HG03159 (cell line): ENCODE results near the gene ZKSCAN7.
A peak's percentile ranks its signal among the peaks of the same experiment; 100 is the strongest.
"Not testable (repeated sequence)": the region's sequence is repeated elsewhere in the genome, so short reads cannot be mapped to it uniquely, and the experiment has no call there.

Experiments used
- ATAC-seq: cut with Tn5 transposase; IDR thresholded peaks from one replicate; pipeline ENCODE4 v1.9.1; 2021; ENCODE audit warnings: mild to moderate bottlenecking, moderate library complexity; ENCODE audit not compliant: unreplicated experiment

Gene ZKSCAN7

DNA sequence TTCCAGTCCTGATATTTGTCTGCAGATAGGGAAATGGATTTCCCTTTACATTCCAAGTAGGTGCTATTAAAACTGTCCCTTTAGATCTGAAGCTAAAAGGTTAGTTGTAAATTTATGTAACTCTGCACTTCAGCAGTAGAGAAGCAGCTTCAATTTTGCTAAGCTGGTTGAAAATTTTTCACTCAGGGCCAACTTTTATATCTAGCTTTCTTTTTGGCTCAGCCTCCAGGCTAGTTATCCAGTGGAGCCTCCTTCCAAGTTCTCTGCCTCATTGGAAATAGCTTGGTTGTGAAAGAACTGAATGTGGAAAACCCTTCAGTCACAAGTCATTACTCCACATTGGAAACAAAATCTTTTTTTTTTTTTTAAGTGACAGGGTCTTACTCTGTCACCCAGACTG, 21.6 kb downstream of the ZKSCAN7 start:
- ATAC-seq, result no peak

- not testable (repeated sequence) for ATAC-seq
Measured at GRCh38 chr3:44577354-44577952, 22.5 kb downstream of the ZKSCAN7 start.

- ATAC-seq, result not testable (repeated sequence)
Measured at GRCh38 chr3:44578316-44578715, 23.3 kb downstream of the ZKSCAN7 start.

DNA sequence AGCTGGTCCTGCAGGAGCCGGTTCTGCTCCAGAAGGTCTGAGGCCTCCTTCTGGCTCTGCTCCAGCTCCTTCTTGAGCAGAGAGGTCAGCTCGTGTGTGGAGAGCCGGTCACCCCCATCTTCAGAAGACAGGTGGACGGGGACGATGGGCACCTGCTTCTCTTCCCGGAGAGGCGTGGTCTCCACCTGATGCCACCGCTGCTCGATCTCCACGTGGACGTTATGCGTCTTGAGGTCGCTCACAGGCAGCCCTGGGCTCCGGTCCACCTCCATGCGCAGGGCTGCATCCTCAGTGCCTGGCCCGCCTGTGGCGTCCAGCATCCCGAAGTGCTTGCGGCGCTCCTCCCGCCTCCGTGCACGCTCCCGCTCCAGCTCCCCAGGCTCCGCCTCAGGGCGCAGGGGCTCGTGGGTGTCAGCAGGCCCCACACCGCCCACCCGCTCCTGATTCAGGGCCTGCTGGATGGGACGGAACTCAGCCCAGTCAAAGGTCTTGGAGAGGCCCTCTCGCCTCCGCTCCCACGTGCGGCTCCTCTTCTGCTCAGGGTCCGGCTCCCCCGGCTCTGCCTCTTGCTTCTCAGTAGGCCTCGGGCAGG, 24.0 kb downstream of the ZKSCAN7 start:
- ATAC-seq, result not testable (repeated sequence)

- not testable (repeated sequence) for ATAC-seq
Measured at GRCh38 chr3:44579749-44580148, 24.8 kb downstream of the ZKSCAN7 start.

GRCh38 chr3:44580971-44581370, 26.0 kb downstream of the ZKSCAN7 start:
- not testable (repeated sequence) for ATAC-seq

GRCh38 chr3:44584646-44585501, 29.9 kb downstream of the ZKSCAN7 start, which contains the start of gene ZNF660:
ZNF660 (plus strand) TSS chr3:44584964; CDS start chr3:44594194, 9,230 bp downstream.
- ATAC-seq, result peak; percentile 72

DNA sequence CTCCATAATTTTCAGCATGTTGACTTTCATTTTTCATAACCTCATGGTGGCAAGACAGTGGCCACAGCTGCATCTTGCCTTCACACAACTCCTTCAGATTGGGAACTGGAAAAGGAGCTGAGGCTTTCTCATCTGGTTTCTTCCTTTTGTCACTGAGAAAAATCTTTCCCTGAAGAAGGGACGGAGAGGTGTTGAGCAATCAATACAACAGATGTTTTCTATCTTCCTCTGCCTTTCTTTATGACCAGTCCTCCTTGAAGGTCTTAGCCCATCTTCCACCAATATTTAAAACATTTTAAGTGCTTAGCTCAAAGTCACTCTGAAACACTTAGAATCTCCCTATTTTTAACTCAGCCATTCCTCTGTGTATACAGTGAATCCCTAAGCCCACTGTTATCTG, 41.6 kb downstream of the ZKSCAN7 start:
- ATAC-seq, result no peak

DNA sequence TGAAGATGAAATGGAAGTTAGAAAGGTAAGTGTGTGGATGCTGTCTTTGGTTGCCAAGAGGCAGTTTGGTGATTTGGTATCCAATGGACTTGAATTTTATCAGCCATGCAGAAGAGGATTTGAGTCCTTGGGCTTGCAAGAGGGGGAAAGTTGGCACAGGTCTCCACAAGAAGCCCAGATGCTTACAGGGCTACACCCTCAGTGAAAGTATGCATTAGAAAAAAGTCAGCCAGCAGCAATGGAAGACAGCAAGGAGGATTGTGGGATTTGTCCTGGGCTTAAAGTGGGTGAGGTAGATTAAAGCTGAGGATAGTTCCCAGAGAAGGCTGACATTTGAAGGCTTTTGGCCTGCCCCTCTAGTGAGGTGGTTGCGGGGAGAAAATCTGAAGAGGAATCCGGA, 46.8 kb downstream of the ZKSCAN7 start:
- no peak for ATAC-seq

- ATAC-seq, result no peak
Measured at GRCh38 chr3:44612678-44613077, 57.7 kb downstream of the ZKSCAN7 start.
